Stimulated activated CD4-positive, alpha-beta T cell treated with anti-CD3 and anti-CD28 coated beads, Interleukin-2, amount 100 ng/mL, for 24 hours (primary cell): ENCODE measurements around the gene PPP4R3B.

Experiments
- DNase-seq, 2 donors: peaks; one replicate each; pipeline ENCODE4 v3.0.0-alpha.2; 2020

PPP4R3B gene

DNA sequence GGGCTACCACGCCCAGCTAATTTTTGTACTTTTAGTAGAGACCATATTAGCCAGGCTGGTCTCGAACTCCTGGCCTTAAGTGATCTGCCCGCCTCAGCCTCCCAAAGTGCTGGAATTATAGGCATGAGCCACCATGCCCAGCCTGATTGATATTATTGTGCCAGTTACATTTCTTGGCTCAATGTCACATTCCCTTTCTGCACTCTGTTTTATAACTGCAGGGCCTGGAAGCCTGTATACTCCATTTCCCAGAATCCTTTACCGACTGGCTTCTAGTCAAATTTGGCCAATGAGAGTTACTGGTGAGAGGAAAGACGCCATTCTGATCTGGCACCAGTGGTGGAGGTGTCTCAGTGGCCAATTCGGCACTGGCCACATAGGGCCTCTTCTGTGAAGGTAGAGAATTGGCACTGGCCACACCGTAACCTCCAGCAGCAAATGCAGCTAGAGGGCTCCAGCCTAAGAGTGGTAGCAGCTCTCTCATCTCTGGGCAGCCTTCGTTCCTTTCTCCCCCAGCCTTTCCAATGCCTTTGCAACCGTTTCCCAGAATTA, 114.8 kb downstream of the PPP4R3B start:
- no peak for DNase-seq

DNA sequence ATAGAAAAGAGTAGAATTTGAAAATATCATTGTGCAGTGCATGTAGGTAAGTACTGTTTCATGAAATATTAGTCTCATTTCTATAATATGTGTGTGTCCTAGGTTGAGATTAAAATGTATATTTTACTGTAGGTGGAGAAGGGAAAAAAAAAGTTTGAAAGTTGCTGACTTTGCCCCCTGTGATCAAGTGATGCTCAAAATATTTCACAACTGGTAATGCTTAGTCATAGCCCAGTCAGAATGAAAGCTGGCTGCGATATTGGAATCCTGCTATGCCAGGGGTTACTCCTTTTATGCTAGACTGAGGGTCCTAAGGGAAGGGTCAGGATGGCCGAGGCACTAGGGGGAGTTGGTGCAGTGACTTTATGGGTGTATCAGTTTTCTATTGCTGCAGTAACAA, 117.4 kb downstream of the PPP4R3B start:
- DNase-seq, result no peak

DNA sequence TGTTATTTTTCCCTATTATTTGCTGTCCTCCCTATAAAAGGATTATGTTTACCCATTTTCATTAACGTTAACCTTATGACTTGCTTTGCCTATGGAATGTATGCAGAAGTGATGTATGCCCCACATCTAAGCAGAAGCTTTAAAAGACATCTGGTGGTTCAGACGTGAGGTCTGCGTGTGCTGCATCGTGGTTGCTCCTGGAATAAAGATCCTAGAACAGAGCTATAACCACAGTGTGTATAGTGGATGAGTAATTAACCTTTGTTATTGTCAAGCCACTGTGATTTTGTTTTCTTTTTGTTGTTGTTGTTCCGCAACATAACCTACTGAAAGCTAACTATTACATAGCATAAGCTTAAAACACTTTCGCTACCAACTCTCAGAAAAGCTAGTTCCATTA, 118.8 kb downstream of the PPP4R3B start:
- DNase-seq, result no peak
